IgD-negative memory B cell (primary cell): ENCODE results near the gene MMP3. TPM values are rescaled to one million over a fixed set of nuclear protein-coding genes. Genes with fewer than 3 reads are reported as not detected.

ENCODE experiments used
- H3K27ac Mint-ChIP-seq, 3 donors: one replicate each; pipeline ENCODE4 v1.8.0; 2020 to 2022; ENCODE audit warnings: mild to moderate bottlenecking in 3 of 3, mixed read lengths in 3 of 3, moderate library complexity in 1 of 3
- H3K27me3 Mint-ChIP-seq: one replicate; pipeline ENCODE4 v1.8.0; 2021; ENCODE audit warnings: mixed read lengths
- H3K36me3 Mint-ChIP-seq: one replicate; pipeline ENCODE4 v1.8.0; 2020; ENCODE audit warnings: mild to moderate bottlenecking, mixed read lengths
- H3K4me1 Mint-ChIP-seq, 3 donors: one replicate each; pipeline ENCODE4 v1.8.0; 2020 to 2022; ENCODE audit warnings: mixed read lengths in 3 of 3, mild to moderate bottlenecking in 1 of 3
- H3K4me3 Mint-ChIP-seq, 4 donors: one replicate each; pipeline ENCODE4 v1.8.0; 2020 to 2022; ENCODE audit warnings: mild to moderate bottlenecking in 4 of 4, mixed read lengths in 4 of 4, moderate library complexity in 3 of 4
- H3K9me3 Mint-ChIP-seq, 3 donors: one replicate each; pipeline ENCODE4 v1.8.0; 2020 to 2021; ENCODE audit warnings: mixed read lengths in 3 of 3, mild to moderate bottlenecking in 1 of 3
- polyA plus RNA-seq: library from polyadenylated mRNA; unstranded; fragments of 300-500 nt; fragmentation: Illumina TruSeq; gene quantifications from one replicate; pipeline ENCODE4 v1.2.3, GENCODE V29; 2021

MMP3 gene
- polyA plus RNA-seq, 1 donor from 2014 or later: not detected

DNA sequence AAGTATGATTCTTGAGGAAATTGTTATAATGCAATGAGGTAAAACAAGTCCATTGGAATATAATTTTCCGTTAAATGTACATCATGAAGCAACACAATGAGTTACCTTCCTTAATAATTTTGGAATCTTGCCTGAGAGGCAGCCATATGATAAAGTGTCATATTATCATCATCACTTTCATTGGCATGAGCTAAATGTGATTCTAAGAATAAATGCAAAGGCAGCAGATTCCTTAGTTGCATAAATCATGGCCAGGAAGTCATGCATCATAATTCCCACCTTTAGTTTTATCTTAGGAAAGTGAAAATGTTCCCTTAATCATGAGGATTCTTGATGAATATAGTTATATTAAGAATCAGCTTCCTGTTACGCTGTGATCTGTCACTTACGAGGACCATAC lies 31.2 kb downstream of the MMP3 start:
- Mint-ChIP-seq H3K27me3 (peaks cover 6% of the 10 kb centered on the region), H3K36me3 (no peaks in the 10 kb centered on the region), H3K27ac (no peak overlapping the region), H3K4me3 (no peak overlapping the region), H3K4me1 (peaks cover 0 to 1% (median 0%) of the 10 kb centered on the region in 3 donors), H3K9me3 (peaks cover 3 to 17% (median 7%) of the 10 kb centered on the region in 3 donors)

DNA sequence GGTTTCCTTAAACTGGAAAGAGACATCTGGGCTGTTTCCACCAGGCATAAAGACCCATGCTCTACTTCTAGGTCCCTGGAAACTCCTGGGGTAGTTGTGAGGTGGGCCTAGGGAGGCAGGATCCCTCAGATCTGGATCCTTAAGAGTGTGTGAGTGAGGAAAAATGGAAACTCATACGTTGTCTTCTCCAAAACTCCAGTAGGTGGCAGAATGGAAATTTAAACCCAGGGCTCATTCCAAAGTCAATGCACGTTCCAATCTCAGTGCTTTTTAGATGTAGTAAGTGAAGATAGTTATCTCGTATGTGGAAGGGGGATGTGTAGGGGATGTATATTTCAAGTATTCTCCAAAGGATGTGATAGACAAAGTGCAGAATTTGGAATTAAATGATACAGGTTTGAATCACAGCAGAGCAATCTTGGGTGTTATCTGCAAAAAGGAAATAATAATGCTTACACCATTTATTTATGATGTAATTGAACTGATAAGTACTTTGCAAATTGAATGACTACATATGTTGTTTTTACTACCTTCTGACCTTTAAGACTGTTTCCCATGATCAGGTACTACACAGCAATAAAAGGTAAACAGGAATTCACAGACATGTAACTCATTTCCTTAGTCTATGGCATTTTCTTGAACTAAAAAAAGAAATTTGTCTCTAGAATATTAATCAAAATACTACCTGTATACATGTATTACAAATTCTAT lies 32.3 kb downstream of the MMP3 start:
- Mint-ChIP-seq H3K4me1 (peaks cover 0 to 1% (median 0%) of the 10 kb centered on the region in 3 donors), H3K9me3 (peaks cover 1 to 14% (median 7%) of the 10 kb centered on the region in 3 donors), H3K4me3 (no peak overlapping the region), H3K27me3 (peaks cover 7% of the 10 kb centered on the region), H3K36me3 (no peaks in the 10 kb centered on the region), H3K27ac (no peak overlapping the region)

DNA sequence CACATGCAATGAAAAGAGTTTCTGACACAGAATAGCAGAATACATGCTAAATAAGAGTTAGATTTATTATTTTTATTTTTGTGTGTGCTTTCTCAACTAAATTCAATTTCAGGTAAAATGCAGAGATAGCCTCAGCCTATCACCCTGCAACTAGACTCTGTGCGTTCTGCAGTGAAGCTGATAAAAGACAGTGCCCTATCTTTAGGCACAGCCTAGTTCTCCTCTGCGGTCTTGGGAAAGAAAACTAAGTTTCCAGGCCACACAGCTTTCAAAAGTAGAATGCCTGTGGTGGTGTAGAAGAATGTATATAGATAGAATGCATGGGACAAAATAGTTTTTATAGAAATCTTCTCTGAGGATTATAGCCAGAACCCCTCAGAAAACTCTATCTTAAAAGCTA lies 33.4 kb downstream of the MMP3 start:
- Mint-ChIP-seq H3K27ac (no peak overlapping the region), H3K9me3 (peaks cover 1 to 11% (median 3%) of the 10 kb centered on the region in 3 donors), H3K36me3 (no peaks in the 10 kb centered on the region), H3K4me3 (no peak overlapping the region), H3K27me3 (peaks cover 10% of the 10 kb centered on the region), H3K4me1 (peaks cover 0 to 1% (median 0%) of the 10 kb centered on the region in 3 donors)

GRCh38 chr11:102807921-102808320 lies 35.5 kb downstream of the MMP3 start:
- Mint-ChIP-seq H3K4me3 (no peak overlapping the region), H3K27me3 (peaks cover 10% of the 10 kb centered on the region), H3K27ac (no peak overlapping the region), H3K36me3 (no peaks in the 10 kb centered on the region), H3K9me3 (peaks cover 0 to 6% (median 1%) of the 10 kb centered on the region in 3 donors), H3K4me1 (peaks cover 0 to 1% (median 0%) of the 10 kb centered on the region in 3 donors)

DNA sequence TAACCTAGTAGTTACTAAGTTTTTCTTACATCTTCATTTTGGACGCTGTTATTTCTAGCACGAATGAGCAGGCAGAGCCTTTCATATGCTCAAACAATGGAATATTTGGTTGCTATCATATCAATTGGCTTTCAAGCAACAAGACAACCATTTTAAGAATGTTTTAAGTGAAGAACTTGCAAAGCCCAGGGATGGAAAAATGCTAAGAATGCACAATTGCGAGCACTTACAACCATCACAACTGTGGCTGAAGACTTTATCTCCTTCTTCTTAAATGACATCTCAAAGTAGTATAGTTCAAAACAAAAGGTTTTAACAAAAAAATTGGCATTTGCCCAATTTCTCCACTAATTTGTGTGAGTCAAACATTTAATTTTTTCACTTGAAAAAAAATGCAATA lies 37.1 kb downstream of the MMP3 start:
- H3K27ac Mint-ChIP-seq: no peak overlapping the region
- H3K9me3 Mint-ChIP-seq: peaks cover 0 to 6% (median 1%) of the 10 kb centered on the region in 3 donors
- H3K36me3 Mint-ChIP-seq: no peaks in the 10 kb centered on the region
- no peak overlapping the region for H3K4me3 Mint-ChIP-seq
- peaks cover 0 to 1% (median 0%) of the 10 kb centered on the region in 3 donors for H3K4me1 Mint-ChIP-seq
- H3K27me3 Mint-ChIP-seq: peaks cover 10% of the 10 kb centered on the region

DNA sequence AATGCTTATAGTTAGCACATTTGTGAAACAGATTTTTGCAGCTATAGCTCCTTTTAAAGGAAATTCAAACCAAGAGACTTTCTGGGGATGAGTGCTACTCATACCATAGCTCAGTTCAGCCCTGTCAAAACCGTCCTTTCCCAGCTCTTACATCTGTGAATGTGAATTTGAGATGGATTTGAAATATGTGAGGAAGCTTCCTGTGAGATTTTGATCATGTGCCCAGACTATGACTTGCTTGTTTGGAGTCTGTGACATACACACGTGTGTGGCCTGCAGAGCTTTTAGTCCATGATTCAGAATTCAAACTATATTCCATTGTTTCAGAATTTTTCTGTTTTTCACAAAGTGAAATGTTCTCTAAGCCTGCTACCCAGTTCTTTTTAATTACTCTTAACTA lies 41.1 kb downstream of the MMP3 start:
- Mint-ChIP-seq H3K9me3 (peaks cover 0 to under 1% (median 0%) of the 10 kb centered on the region in 3 donors), H3K36me3 (no peaks in the 10 kb centered on the region), H3K27me3 (peaks cover 6% of the 10 kb centered on the region), H3K4me1 (no peaks in the 10 kb centered on the region), H3K27ac (no peak overlapping the region), H3K4me3 (no peak overlapping the region)

DNA sequence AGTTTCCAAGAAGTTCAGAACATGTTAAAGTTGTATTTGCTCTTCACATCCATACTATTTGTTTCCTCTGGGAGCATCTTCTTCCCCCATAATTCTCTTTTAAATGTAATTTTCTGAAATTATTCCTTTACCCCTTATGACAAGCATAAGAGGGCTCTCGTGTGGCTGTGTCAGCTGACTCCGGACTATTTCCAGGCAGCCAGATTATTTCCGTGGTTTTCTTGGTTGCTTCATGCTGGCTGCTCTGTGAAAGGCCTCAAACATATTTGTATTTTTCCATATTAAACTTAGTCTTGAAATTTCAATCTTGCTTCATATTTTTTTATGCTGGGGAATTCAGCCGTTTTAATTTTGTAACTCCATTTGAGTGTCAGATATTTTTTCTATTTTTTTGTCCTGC lies 42.6 kb downstream of the MMP3 start:
- no peaks in the 10 kb centered on the region for H3K4me1 Mint-ChIP-seq
- no peaks in the 10 kb centered on the region for H3K9me3 Mint-ChIP-seq
- H3K4me3 Mint-ChIP-seq: no peak overlapping the region

DNA sequence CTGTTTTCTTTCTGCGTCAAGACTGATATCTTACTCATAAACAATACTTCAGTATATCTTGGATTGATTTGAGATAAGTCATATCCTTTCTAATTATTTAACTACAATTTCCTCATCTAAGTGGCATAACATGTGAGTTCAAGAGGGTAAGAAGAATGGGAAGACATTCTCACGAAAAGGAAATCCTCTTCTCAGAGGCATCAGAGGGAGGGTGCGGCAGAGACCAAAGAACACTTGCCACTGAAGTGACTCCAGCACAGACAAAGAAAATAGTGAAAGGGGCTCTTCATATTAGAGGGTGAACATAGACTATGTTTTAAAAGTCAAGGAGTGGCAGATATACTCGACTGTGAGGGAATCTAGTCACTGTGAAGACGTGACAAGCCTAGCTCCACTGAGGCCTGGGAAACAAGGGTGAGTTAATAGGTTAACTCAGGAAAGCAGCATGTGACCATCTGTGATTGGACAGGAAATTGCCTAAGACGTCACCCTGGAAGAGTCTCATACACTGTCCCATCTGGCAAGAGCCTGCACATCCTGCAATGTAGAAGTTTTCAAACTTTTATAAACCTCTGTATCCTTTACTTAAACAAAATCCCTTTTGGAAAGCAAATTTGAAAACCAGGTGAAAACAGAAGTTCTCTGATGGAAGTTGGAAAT lies 43.6 kb downstream of the MMP3 start:
- Mint-ChIP-seq H3K4me3 (no peak overlapping the region), H3K9me3 (no peaks in the 10 kb centered on the region), H3K36me3 (no peaks in the 10 kb centered on the region), H3K27me3 (peaks cover 1% of the 10 kb centered on the region), H3K27ac (no peak overlapping the region), H3K4me1 (no peaks in the 10 kb centered on the region)

More for the DNA sequence above, 42.6 kb downstream of the MMP3 start:
- Mint-ChIP-seq H3K27ac (no peak overlapping the region), H3K27me3 (peaks cover 2% of the 10 kb centered on the region), H3K36me3 (no peaks in the 10 kb centered on the region)

DNA sequence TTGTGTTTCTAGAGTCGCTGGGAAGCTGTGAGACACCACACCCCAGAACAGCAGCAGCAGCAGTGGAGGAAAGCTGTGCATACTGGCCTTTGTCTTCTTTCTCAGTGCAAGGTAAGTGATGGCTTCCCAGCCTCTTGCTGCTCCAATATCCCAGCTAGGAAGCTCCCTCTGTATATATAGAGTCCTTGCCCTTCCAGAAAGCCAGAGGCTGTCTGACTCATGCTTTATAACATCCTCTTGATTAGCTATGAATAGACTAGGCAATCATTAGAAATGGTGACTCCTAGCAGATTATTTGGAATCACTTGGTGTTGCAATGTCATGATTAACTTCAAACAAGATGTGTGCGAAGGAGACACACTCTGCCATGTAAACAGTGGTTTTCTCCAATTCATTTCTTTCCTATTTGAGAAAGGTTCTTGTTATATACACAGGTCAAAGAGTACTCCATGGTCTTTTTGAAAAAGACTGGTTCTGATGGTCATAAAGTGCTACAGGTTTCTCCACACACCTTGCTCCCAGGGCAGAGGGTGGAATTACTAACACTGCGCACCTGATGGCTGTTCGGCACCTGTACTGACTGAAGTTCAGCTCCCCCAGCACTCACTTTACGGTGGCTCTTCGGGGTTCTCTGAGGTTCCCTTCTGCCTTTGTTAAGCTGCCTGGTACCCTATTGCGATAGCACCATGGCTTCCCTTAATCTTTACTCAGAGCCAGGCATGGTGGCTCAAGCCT lies 45.2 kb downstream of the MMP3 start, which contains the start of gene MMP1:
Gene MMP1, minus strand, starts transcription at position 149 of the 735 bp plus-strand sequence. Its CDS starts 68 bp downstream, at position 81.
- Mint-ChIP-seq H3K4me3 (no peak within 1 kb of the TSS), H3K36me3 (no peaks in the 10 kb centered on the region), H3K9me3 (no peaks in the 10 kb centered on the region), H3K27me3 (peaks cover 1% of the 10 kb centered on the region), H3K4me1 (no peaks in the 10 kb centered on the region), H3K27ac (no peak within 1 kb of the TSS)

DNA sequence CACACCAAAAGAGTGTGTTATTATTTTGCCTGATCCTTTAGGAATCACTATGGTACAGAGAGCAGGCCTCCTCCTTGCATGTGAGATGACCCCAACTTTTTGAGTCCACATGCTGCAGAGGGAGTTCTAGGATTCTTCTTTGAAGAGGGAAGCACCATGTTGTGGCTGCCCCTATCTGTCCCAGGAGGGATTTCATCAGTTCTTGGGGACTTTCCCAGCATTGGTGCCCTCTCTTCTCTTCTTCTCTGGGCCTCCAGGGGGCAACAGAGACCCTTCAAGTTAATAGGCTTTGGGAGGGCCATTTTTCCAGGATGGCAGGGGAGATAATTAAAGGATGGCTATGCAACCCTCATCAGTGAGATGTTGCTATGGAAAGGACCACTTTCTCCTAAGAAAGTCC lies 49.0 kb downstream of the MMP3 start:
- Mint-ChIP-seq H3K9me3 (no peaks in the 10 kb centered on the region), H3K27ac (no peak overlapping the region), H3K4me3 (no peak overlapping the region), H3K4me1 (no peaks in the 10 kb centered on the region), H3K36me3 (no peaks in the 10 kb centered on the region), H3K27me3 (peaks cover 1% of the 10 kb centered on the region)

DNA sequence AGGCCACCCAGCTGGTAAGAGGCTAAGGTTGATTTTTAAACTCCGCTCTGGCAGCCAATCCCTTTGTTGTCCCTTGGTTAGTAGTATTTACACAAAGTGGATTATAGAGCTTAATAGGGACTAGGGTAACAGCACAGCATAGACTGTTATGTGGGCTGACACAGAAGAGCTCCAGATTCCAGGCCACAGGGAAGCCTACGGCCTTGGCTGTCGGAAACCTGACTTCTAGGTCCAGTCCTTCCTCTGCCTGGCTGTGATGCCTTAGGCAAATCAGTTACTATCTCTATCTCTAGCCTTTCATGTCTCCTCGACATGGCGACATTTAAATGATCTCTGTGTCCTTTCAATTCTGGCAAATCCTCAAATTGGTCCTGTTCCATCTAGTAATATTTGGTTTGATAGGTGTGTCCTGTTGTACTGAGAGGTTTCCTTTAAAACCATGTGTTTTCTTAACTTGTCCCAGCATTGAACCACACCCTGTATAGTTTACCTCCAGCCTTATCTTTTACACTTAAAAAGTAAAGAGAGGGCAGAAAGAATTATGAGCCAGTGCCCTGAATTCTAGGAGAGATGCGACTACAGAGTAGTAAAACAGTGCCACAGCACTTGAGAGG lies 49.6 kb downstream of the MMP3 start:
- H3K4me1 Mint-ChIP-seq: no peaks in the 10 kb centered on the region
- H3K27ac Mint-ChIP-seq: no peak overlapping the region
- no peak overlapping the region for H3K4me3 Mint-ChIP-seq
- H3K27me3 Mint-ChIP-seq: peaks cover 1% of the 10 kb centered on the region
- no peaks in the 10 kb centered on the region for H3K36me3 Mint-ChIP-seq
- H3K9me3 Mint-ChIP-seq: no peaks in the 10 kb centered on the region

- Mint-ChIP-seq H3K27me3 (no peaks in the 10 kb centered on the region), H3K4me3 (no peak overlapping the region), H3K27ac (no peak overlapping the region), H3K9me3 (no peaks in the 10 kb centered on the region), H3K36me3 (no peaks in the 10 kb centered on the region), H3K4me1 (no peaks in the 10 kb centered on the region)
Observed at GRCh38 chr11:102792604-102793003, 50.8 kb downstream of the MMP3 start.

DNA sequence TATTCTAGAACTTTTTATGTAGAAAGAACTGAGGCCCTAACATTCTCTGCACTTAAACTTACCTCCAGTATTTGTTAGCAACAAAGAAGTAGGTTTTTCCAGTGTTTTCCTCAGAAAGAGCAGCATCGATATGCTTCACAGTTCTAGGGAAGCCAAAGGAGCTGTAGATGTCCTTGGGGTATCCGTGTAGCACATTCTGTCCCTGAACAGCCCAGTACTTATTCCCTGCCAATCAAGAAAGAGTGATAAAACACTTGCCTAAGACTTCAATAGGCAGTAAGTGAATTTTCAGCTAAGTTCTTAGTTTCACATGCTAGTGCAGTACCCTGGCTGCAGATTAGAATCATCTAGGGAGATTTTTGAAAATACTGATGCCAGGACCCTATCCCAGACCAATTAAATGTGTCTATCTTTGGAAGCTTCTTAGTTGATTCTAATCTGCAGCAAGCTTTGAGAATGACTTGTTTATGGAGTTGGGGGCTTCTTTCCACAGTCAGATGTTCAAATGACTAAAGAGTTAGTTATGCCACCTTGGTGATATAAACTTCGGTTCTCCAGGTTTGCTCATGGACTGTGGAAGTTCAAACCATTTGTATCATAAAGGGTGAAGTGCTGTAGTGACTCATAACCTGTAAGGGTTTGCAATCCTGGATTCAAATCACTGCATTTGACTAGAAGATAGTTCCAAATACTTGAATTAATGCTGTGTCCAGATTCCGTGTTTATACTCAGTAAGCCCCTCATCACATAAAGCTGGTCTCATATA lies 52.0 kb downstream of the MMP3 start:
- Mint-ChIP-seq H3K36me3 (no peaks in the 10 kb centered on the region), H3K4me3 (no peak overlapping the region), H3K9me3 (no peaks in the 10 kb centered on the region), H3K27ac (no peak overlapping the region), H3K27me3 (no peaks in the 10 kb centered on the region), H3K4me1 (no peaks in the 10 kb centered on the region)

DNA sequence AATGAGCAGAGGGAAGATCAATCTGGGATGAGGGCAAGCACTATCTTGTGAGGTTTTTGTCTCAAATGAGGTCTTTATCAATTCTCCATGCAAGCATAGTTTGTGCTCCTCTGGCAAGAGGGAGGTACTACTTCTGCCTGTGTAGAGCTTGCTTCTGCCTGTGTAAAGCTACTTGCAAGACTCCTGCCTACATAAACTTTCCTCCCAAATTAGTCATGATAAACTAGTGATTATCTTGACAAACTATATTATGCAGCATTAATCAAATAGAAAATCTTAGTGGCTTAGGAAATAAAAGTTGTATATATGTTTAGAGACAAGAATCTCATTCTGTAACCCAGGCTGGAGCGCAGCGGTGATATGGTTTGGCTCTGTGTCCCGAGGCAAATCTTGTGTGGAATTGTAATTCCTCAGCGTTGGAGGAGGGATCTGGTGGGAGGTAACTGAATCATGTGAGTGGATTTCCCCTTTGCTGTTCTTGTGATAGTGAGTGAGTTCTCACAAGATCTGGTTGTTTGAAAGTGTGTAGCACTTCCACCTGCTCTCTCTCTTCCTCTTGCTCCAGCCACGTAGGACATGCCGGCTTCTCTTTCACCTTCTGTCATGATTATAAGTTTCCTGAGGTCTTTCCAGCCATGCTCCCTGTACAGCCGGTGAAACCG lies 54.9 kb downstream of the MMP3 start:
- Mint-ChIP-seq H3K27me3 (peaks cover 1% of the 10 kb centered on the region), H3K4me3 (no peak overlapping the region), H3K27ac (no peak overlapping the region), H3K9me3 (no peaks in the 10 kb centered on the region), H3K36me3 (no peaks in the 10 kb centered on the region), H3K4me1 (no peaks in the 10 kb centered on the region)
